GM12865 (cell line): ENCODE results near the gene PRDM15.

Source experiments
- DNase-seq: peaks from one replicate; pipeline ENCODE4 v3.0.0; 2010; ENCODE audit warnings: low read depth
- H3K4me3 ChIP-seq: 2 replicates; pipeline ENCODE4 v1.5.1; 2011; ENCODE audit warnings: mild to moderate bottlenecking, low read depth, low read length, control low read depth
- CTCF ChIP-seq: IDR thresholded peaks from 2 replicates; pipeline ENCODE4 v1.5.1; 2011; ENCODE audit warnings: low read length, control low read depth, low read depth, inconsistent platforms; ENCODE audit not compliant: insufficient read depth; ENCODE audit errors: missing control alignments

PRDM15 gene

GRCh38 chr21:41758550-41758949 is 120.6 kb downstream of the PRDM15 start:
- no peak for DNase-seq
- no peak overlapping the region for H3K4me3 ChIP-seq
- TF ChIP-seq CTCF: no peak

- no peak overlapping the region for H3K4me3 ChIP-seq
- TF ChIP-seq CTCF: no peak
- no peak for DNase-seq
Observed at GRCh38 chr21:41755934-41756773, 123.0 kb downstream of the PRDM15 start.

GRCh38 chr21:41755258-41755933 is 123.7 kb downstream of the PRDM15 start:
- no peak for DNase-seq
- H3K4me3 ChIP-seq: no peak overlapping the region
- no peak for TF ChIP-seq CTCF

- no peak for TF ChIP-seq CTCF
- DNase-seq: no peak
- no peak overlapping the region for H3K4me3 ChIP-seq
Observed at GRCh38 chr21:41754479-41754891, 124.7 kb downstream of the PRDM15 start.

- no peak for DNase-seq
- no peak overlapping the region for H3K4me3 ChIP-seq
- no peak for TF ChIP-seq CTCF
Observed at GRCh38 chr21:41753006-41753898, 125.9 kb downstream of the PRDM15 start.

- DNase-seq: no peak
- no peak overlapping the region for H3K4me3 ChIP-seq
- TF ChIP-seq CTCF: no peak
Observed at GRCh38 chr21:41752231-41752681, 126.9 kb downstream of the PRDM15 start.
